Forelimb muscle (tissue), 1 donor: Measurements from ENCODE around the gene MGST1. TPM values are rescaled to one million over a fixed set of nuclear protein-coding genes. Genes with fewer than 3 reads are reported as not detected.

Source experiments
- DNase-seq: peaks from one replicate; pipeline ENCODE4 v3.0.0-alpha.2; 2013; ENCODE audit warnings: low read depth
- polyA plus RNA-seq: library from polyadenylated mRNA; unstranded; fragments of 120-200 nt; gene quantifications from one replicate; pipeline ENCODE4 v1.2.1, GENCODE V29; 2013; ENCODE audit not compliant: insufficient read length

Gene MGST1
- polyA plus RNA-seq = 7.1 TPM

- no peak for DNase-seq
Measured at GRCh38 chr12:16347391-16348298, at the start of gene MGST1. Gene MGST1, plus strand, starts transcription at chr12:16347645. Its CDS starts 6,608 bp downstream, at chr12:16354253.

GRCh38 chr12:16299403-16299802, 48.0 kb upstream of the MGST1 start:
- DNase-seq = no peak

- no peak for DNase-seq
Measured at GRCh38 chr12:16300122-16300521, 47.3 kb upstream of the MGST1 start.

- peak; percentile 93 for DNase-seq
Measured at GRCh38 chr12:16300736-16301135, 46.7 kb upstream of the MGST1 start.

- DNase-seq = no peak
Measured at GRCh38 chr12:16303939-16304338, 43.5 kb upstream of the MGST1 start.

GRCh38 chr12:16307856-16308475, 39.5 kb upstream of the MGST1 start:
- DNase-seq = no peak

GRCh38 chr12:16310934-16311333, 36.5 kb upstream of the MGST1 start:
- no peak for DNase-seq

- no peak for DNase-seq
Measured at GRCh38 chr12:16323010-16323409, 24.4 kb upstream of the MGST1 start.

GRCh38 chr12:16323638-16324037, 23.8 kb upstream of the MGST1 start:
- no peak for DNase-seq

- no peak for DNase-seq
Measured at GRCh38 chr12:16324272-16324671, 23.2 kb upstream of the MGST1 start.

GRCh38 chr12:16324772-16325171, 22.7 kb upstream of the MGST1 start:
- no peak for DNase-seq

- DNase-seq = no peak
Measured at GRCh38 chr12:16325426-16325825, 22.0 kb upstream of the MGST1 start.

- no peak for DNase-seq
Measured at GRCh38 chr12:16327963-16328362, 19.5 kb upstream of the MGST1 start.

GRCh38 chr12:16329594-16329993, 17.9 kb upstream of the MGST1 start:
- DNase-seq = no peak

GRCh38 chr12:16330560-16330959, 16.9 kb upstream of the MGST1 start:
- DNase-seq = no peak

- DNase-seq = no peak
Measured at GRCh38 chr12:16331998-16332397, 15.4 kb upstream of the MGST1 start.

GRCh38 chr12:16335838-16336237, 11.6 kb upstream of the MGST1 start:
- no peak for DNase-seq

GRCh38 chr12:16344269-16344668, 3.2 kb upstream of the MGST1 start:
- no peak for DNase-seq

- no peak for DNase-seq
Measured at GRCh38 chr12:16345105-16345504, 2.3 kb upstream of the MGST1 start.

- no peak for DNase-seq
Measured at GRCh38 chr12:16346958-16347357, 487 bp upstream of the MGST1 start.

- DNase-seq = no peak
Measured at GRCh38 chr12:16348435-16349130, 1.1 kb downstream of the MGST1 start.

GRCh38 chr12:16349131-16349460, 1.7 kb downstream of the MGST1 start:
- DNase-seq = no peak

GRCh38 chr12:16350682-16351081, 3.2 kb downstream of the MGST1 start:
- DNase-seq = no peak
